ENCODE results near the gene VPS29. TPM values are rescaled to one million over a fixed set of nuclear protein-coding genes. Genes with fewer than 3 reads are reported as not detected.

VPS29 gene
- total and polyA plus RNA-seq, 2 of the 4 experiments (the other 2 are of a cell fraction): 122 to 150 TPM

GRCh38 chr12:110530511-110530910 is 28.6 kb upstream of the VPS29 start:
- DNase-seq (no peak), ATAC-seq (ENCODE audit: low read depth) (no peak)
- no peak overlapping the region for H3K9ac ChIP-seq (ENCODE audit: low read depth, low read length)
- POLR2A ChIA-PET (ENCODE audit: unreplicated experiment): no interaction called here
- H2BK20ac ChIP-seq (ENCODE audit: low read depth, low read length): no peak overlapping the region
- H4K8ac ChIP-seq (ENCODE audit: low read depth in 2 of 2, low read length in 2 of 2): no peak overlapping the region
- H3K4ac ChIP-seq (ENCODE audit: low read depth, low read length): no peak overlapping the region
- H3K79me1 ChIP-seq (ENCODE audit: low read depth in 1 of 2, low read length in 2 of 2): peaks cover 17 to 19% of the 10 kb centered on the region in 2 experiments
- H2BK5ac ChIP-seq (ENCODE audit: low read depth, low read length, poor library complexity, severe bottlenecking): no peak overlapping the region
- no peak overlapping the region for H4K5ac ChIP-seq (ENCODE audit: low read depth, low read length)
- H3K4me1 ChIP-seq (ENCODE audit: control insufficient read depth, insufficient read depth, low read length): peaks cover 8% of the 10 kb centered on the region
- no peak overlapping the region for H2AK5ac ChIP-seq (ENCODE audit: low read depth, low read length)
- no peak overlapping the region for H4K91ac ChIP-seq (ENCODE audit: insufficient read depth, low read depth, low read length)
- H3K18ac ChIP-seq (ENCODE audit: low read depth, low read length): no peak overlapping the region
- H3K9me3 ChIP-seq (ENCODE audit: control insufficient read depth, insufficient read depth, low read length): no peaks in the 10 kb centered on the region
- H2BK120ac ChIP-seq (ENCODE audit: low read depth, low read length): no peak overlapping the region
- in situ Hi-C loops (cut with MboI; ENCODE audit: low sequenced_read_pairs) (no loop called here), dilution Hi-C loops (cut with HindIII; ENCODE audit: low sequenced_read_pairs, unreplicated experiment) (no loop called here), intact Hi-C loops (cut with micrococcal nuclease) (no loop called here)
- H3K27ac ChIP-seq (ENCODE audit: insufficient read depth, low read length): no peak overlapping the region
- no CpG with 5 or more reads among the region's 2 CpGs for WGBS, 2 experiments (ENCODE audit: extremely low coverage in 2 of 2, insufficient read length in 1 of 2)
- H3K56ac ChIP-seq (ENCODE audit: extremely low read depth, insufficient read depth, low read length): no peak overlapping the region
- TF ChIP-seq POLR2A (IDR thresholded peaks at IDR 0.05; ENCODE audit: low read depth, low read length): no peak
- TF ChIP-seq MAZ (IDR thresholded peaks at IDR 0.05; ENCODE audit: borderline replicate concordance, low read depth, low read length): no peak
- TF ChIP-seq MAFK (IDR thresholded peaks at IDR 0.05; ENCODE audit: low read depth, low read length): no peak
- TF ChIP-seq RFX5 (IDR thresholded peaks at IDR 0.05; ENCODE audit: low read depth, low read length): no peak
- no peak for TF ChIP-seq RAD21 (IDR thresholded peaks at IDR 0.05; ENCODE audit: low read length)
- no peak for TF ChIP-seq CHD1 (IDR thresholded peaks at IDR 0.05; ENCODE audit: low read depth, low read length)
- TF ChIP-seq FOS (IDR thresholded peaks at IDR 0.05; ENCODE audit: low read depth, low read length): no peak
- TF ChIP-seq BHLHE40 (IDR thresholded peaks at IDR 0.05; ENCODE audit: low read depth, low read length): no peak
- no peak for TF ChIP-seq MXI1 (IDR thresholded peaks at IDR 0.05; ENCODE audit: borderline replicate concordance, low read depth, low read length)
- TF ChIP-seq ELK1 (IDR thresholded peaks at IDR 0.05; ENCODE audit: borderline replicate concordance, low read depth, low read length): no peak
- no peak overlapping the region for H2AK9ac ChIP-seq (replicated peaks; ENCODE audit: low read depth, low read length, poor library complexity)
- CTCF ChIA-PET: no interaction called here
- H3K36me3 ChIP-seq (ENCODE audit: control insufficient read depth, insufficient read depth, low read length): peaks cover 2% of the 10 kb centered on the region; the same call in 1 of the 2 replicates
- H3K23ac ChIP-seq (ENCODE audit: low read depth, low read length): no peak overlapping the region
- peaks cover 6% of the 10 kb centered on the region for H3K9me1 ChIP-seq (ENCODE audit: insufficient read depth, low read length)
- H3K14ac ChIP-seq (replicated peaks; ENCODE audit: low read depth, low read length): no peak overlapping the region
- peaks cover 8% of the 10 kb centered on the region; the same call in 1 of the 2 replicates for H4K20me1 ChIP-seq (ENCODE audit: insufficient read depth, low read length)
- H2AFZ ChIP-seq (replicated peaks; ENCODE audit: low read length, poor library complexity): no peak overlapping the region
- H3K4me2 ChIP-seq (ENCODE audit: low read depth, low read length): no peak overlapping the region
- no peak overlapping the region for H3K4me3 ChIP-seq (ENCODE audit: insufficient read depth, low read depth, low read length)
- BruUV-seq (replicated peaks): no TSS peak
- no peaks in the 10 kb centered on the region for H3K27me3 ChIP-seq (ENCODE audit: control insufficient read depth, insufficient read depth, low read length)
- H2BK15ac ChIP-seq (ENCODE audit: low read depth, low read length): no peak overlapping the region

All from IMR-90 (cell line).